Endothelial cell of umbilical vein (primary cell): ENCODE results near the gene UCN3. TPM values are rescaled to one million over a fixed set of nuclear protein-coding genes. Genes with fewer than 3 reads are reported as not detected.

ENCODE experiments used
- BruUV-seq: library from RNA; stranded (reverse); fragments of 400-500 nt; replicated peaks from 2 replicates; lab custom pipeline; 2021; lab: Mats Ljungman, UMichigan
- CTCF ChIA-PET: fragments of 300-600, 350-600 bp; sonication (Branson Sonifier 250); formaldehyde crosslinking; loops from one replicate; lab custom pipeline; 2021; ENCODE audit warnings: antibody characterized with exemption, inconsistent platforms; lab: Charles Lee
- POLR2A ChIA-PET: fragments of 300-600, 350-600 bp; sonication (Branson Sonifier 250); formaldehyde crosslinking; loops from one replicate; lab custom pipeline; 2021; ENCODE audit warnings: antibody characterized with exemption, inconsistent platforms; lab: Charles Lee
- DNase-seq: peaks from one replicate; pipeline ENCODE4 v3.0.0-alpha.2; 2011; ENCODE audit warnings: low read depth, low spot score
- FAIRE-seq: peaks from 2 replicates; lab custom pipeline; 2011; peaks lifted over from hg19 to GRCh38; lab: Jason Lieb, UNC
- H2AFZ ChIP-seq: 2 replicates; pipeline ENCODE4 v1.6.0; 2012; ENCODE audit warnings: low read depth, low read length, control low read depth, inconsistent platforms
- H3K27ac ChIP-seq: 2 replicates; pipeline ENCODE4 v1.5.1; 2011; ENCODE audit warnings: low read depth, mild to moderate bottlenecking, control low read depth, low read length, moderate library complexity; ENCODE audit not compliant: insufficient read depth
- H3K27me3 ChIP-seq, 2 experiments: 2 replicates each; pipeline versions ENCODE4 v1.6.0 to v1.6.1; 2011; ENCODE audit warnings: low read length in 2 of 2, mixed read lengths in 1 of 2; ENCODE audit not compliant: control insufficient read depth in 2 of 2, insufficient read depth in 2 of 2
- H3K36me3 ChIP-seq, 2 experiments: 2 replicates in 1 of 2; 3 replicates in 1 of 2; pipeline ENCODE4 v1.5.1; 2011; ENCODE audit warnings: low read length in 2 of 2, mild to moderate bottlenecking in 1 of 2, moderate library complexity in 1 of 2; ENCODE audit not compliant: control insufficient read depth in 2 of 2, insufficient read depth in 2 of 2; ENCODE audit errors: extremely low read depth in 1 of 2
- H3K4me1 ChIP-seq: 3 replicates; pipeline ENCODE4 v1.5.1; 2011; ENCODE audit warnings: mild to moderate bottlenecking, low read length; ENCODE audit not compliant: control insufficient read depth, insufficient read depth; ENCODE audit errors: extremely low read depth
- H3K4me2 ChIP-seq: 2 replicates; pipeline ENCODE4 v1.6.1; 2011; ENCODE audit warnings: low read length, control low read depth, mixed read lengths; ENCODE audit not compliant: insufficient read depth
- H3K4me3 ChIP-seq, 3 experiments: fragments of 200-600 bp in 1 of 3; sonication (generic), shearing (Covaris generic) in 1 of 3; replicated peaks in 1 of 3; 2 replicates each; pipeline ENCODE4 v1.5.1; 2011 to 2016; ENCODE audit warnings: control low read depth in 3 of 3, low read length in 3 of 3, mild to moderate bottlenecking in 2 of 3, inconsistent platforms in 1 of 3, low read depth in 1 of 3, moderate library complexity in 1 of 3; ENCODE audit not compliant: insufficient read depth in 1 of 3
- H3K79me2 ChIP-seq: 2 replicates; pipeline ENCODE4 v1.6.0; 2012; ENCODE audit warnings: low read length, inconsistent platforms; ENCODE audit not compliant: control insufficient read depth, insufficient read depth
- H3K9ac ChIP-seq: replicated peaks from 2 replicates; pipeline ENCODE3; 2011; ENCODE audit warnings: low read length, control low read depth; ENCODE audit not compliant: insufficient read depth; ENCODE audit errors: extremely low read depth
- H3K9me1 ChIP-seq: replicated peaks from 3 replicates; pipeline ENCODE4 v1.6.0; 2011; ENCODE audit warnings: mild to moderate bottlenecking, low read length; ENCODE audit not compliant: control insufficient read depth, insufficient read depth; ENCODE audit errors: extremely low read depth
- H3K9me3 ChIP-seq: replicated peaks from 2 replicates; pipeline ENCODE4 v1.5.1; 2012; ENCODE audit warnings: low read length, inconsistent platforms; ENCODE audit not compliant: control insufficient read depth, insufficient read depth
- H4K20me1 ChIP-seq: replicated peaks from 2 replicates; pipeline ENCODE3; 2011; ENCODE audit warnings: mild to moderate bottlenecking, low read length; ENCODE audit not compliant: control insufficient read depth, insufficient read depth; ENCODE audit errors: extremely low read depth
- CTCF ChIP-seq, 2 donors: IDR thresholded peaks; 1 replicate in 1 of 2; 2 replicates in 1 of 2; pipeline ENCODE4 v1.5.1; 2011; ENCODE audit warnings: low read length in 2 of 2, mild to moderate bottlenecking in 2 of 2, moderate library complexity in 2 of 2, control low read depth in 1 of 2, inconsistent platforms in 1 of 2, low read depth in 1 of 2; ENCODE audit not compliant: insufficient read depth in 1 of 2; ENCODE audit errors: extremely low read depth in 1 of 2
- EZH2 ChIP-seq: IDR thresholded peaks from 2 replicates; pipeline ENCODE4 v1.6.1; 2012; ENCODE audit warnings: borderline replicate concordance, low read depth, mild to moderate bottlenecking, moderate library complexity, low read length, inconsistent platforms; ENCODE audit not compliant: severe bottlenecking
- GATA2 ChIP-seq: IDR thresholded peaks from 2 replicates; pipeline ENCODE4 v1.7.0; 2011; ENCODE audit warnings: low read depth, mild to moderate bottlenecking, moderate library complexity, mixed read lengths, low read length; ENCODE audit not compliant: insufficient read length, insufficient read depth
- JUN ChIP-seq: IDR thresholded peaks from 2 replicates; pipeline ENCODE4 v1.6.1; 2011; ENCODE audit warnings: borderline replicate concordance, low read depth; ENCODE audit not compliant: insufficient read length, insufficient read depth
- MYC ChIP-seq: IDR thresholded peaks from one replicate; pipeline ENCODE4 v1.6.1; 2011; ENCODE audit warnings: mild to moderate bottlenecking, low read depth, low read length
- POLR2AphosphoS5 ChIP-seq: IDR thresholded peaks from 2 replicates; pipeline ENCODE4 v1.6.1; 2012; ENCODE audit warnings: low read depth, mild to moderate bottlenecking, control low read depth, low read length, moderate library complexity; ENCODE audit not compliant: insufficient read depth
- dilution Hi-C: fragments of 300-500 bp; cut with MboI; formaldehyde crosslinking; loops from one replicate; pipeline ENCODE4 v1.15.0; 2019; ENCODE audit warnings: low sequenced_read_pairs; ENCODE audit not compliant: extremely low pct_ligation_motif_present
- intact Hi-C: fragments of 100-400 bp; cut with micrococcal nuclease; formaldehyde crosslinking; loops from one replicate; pipeline ENCODE4 v1.10.0; 2022
- polyA plus RNA-seq, 4 experiments: library from polyadenylated mRNA; depleted of rRNA in 3 of 4; stranded (reverse) in 3 of 4; unstranded in 1 of 4; fragments of >200 nt; gene quantifications; 2 replicates each; pipeline versions ENCODE4 v1.2.1 to v1.2.3, GENCODE V29; 2011 to 2012; ENCODE audit warnings: missing spikeins in 1 of 4
- total RNA-seq: library from RNA; stranded (reverse); gene quantifications from 2 replicates; pipeline ENCODE4 v1.2.3, GENCODE V29; 2021

Gene UCN3
- total and polyA plus RNA-seq, 2 donors (not counting 3 experiments of a cell fraction or from before 2014, with no cell fraction given), result not detected

DNA sequence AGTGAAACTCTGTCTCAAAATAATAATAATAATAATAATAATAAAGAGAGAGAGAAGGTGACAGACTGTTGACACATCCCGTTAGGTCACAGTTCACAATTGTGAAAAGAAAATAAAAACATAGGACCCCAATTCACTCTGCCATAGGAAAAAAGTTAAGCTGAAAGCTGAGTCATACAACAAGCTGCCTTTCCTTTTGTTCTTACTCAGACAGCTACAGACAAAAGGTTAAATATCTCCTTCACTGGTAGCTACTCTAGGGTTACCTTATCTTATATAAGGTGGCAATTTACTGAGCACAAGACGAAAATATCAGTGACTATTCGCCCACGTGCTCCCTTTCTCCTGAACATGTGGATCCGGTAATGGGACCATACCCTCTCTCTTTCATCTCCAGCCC, 22.4 kb downstream of the UCN3 start:
- POLR2A ChIA-PET, result no interaction called here
- no peak for FAIRE-seq
- H3K4me3 ChIP-seq, result no peak overlapping the region
- H3K27me3 ChIP-seq, result peaks cover 0 to 2% of the 10 kb centered on the region in 2 experiments
- BruUV-seq, result no TSS peak
- no peaks in the 10 kb centered on the region for H3K4me1 ChIP-seq
- H3K79me2 ChIP-seq, result no peaks in the 10 kb centered on the region
- H3K4me2 ChIP-seq, result no peak overlapping the region
- no peak overlapping the region for H2AFZ ChIP-seq
- H3K9ac ChIP-seq, result no peak overlapping the region
- H3K9me1 ChIP-seq, result no peaks in the 10 kb centered on the region
- intact Hi-C loops, result no loop called here
- H4K20me1 ChIP-seq, result no peaks in the 10 kb centered on the region
- dilution Hi-C loops, result no loop called here
- no peak for TF ChIP-seq GATA2
- TF ChIP-seq CTCF (IDR thresholded peaks at IDR 0.05; ENCODE audit: extremely low read depth in 1 of 2, insufficient read depth in 1 of 2, low read depth in 1 of 2, low read length in 2 of 2), result no peak
- TF ChIP-seq POLR2AphosphoS5, result no peak
- no peak for TF ChIP-seq JUN
- TF ChIP-seq MYC, result no peak
- no peak for TF ChIP-seq EZH2
- no peak for DNase-seq
- CTCF ChIA-PET, result interaction anchor here (1.2 to 2.1 kb wide), 3 partner anchors 10 to 572 kb away, joined by 5 to 13 read pairs (median 5); no protein-coding TSS in a partner anchor
- no peak overlapping the region for H3K27ac ChIP-seq
- H3K36me3 ChIP-seq, result no peaks in the 10 kb centered on the region
- no peaks in the 10 kb centered on the region for H3K9me3 ChIP-seq
